Measurements from ENCODE around the gene FBXL22.
A peak's percentile ranks its signal among the peaks of the same experiment; 100 is the strongest.

Gene FBXL22

DNA sequence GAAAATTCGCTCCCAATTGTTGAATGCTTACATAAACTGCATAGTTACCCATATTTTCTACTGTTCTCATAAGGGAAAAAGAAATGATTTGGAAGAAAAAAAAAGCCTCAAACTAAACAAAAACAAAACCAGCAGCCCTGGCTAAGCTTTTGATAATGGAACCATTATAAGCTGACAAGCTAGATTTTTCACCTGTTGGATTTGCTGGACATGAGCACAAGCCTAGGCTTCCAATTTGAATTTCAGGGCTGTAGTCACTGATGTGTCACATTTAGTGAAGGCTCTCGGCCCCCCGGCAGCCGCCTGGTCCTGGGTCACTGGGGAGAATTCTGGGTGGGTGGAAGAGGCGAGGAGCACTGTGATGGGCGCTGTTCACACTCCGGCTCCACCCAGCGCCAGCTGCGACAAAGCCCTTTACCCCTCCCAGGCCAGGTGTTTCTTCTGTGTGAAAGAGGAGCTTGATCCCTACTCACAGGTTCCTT, 4.6 kb downstream of the FBXL22 start:
- peaks cover 9% of the 10 kb centered on the region for H3K36me3 ChIP-seq (ENCODE audit: control insufficient read depth, insufficient read depth, low read length)
- no peaks in the 10 kb centered on the region for H3K9me3 ChIP-seq (ENCODE audit: control insufficient read depth, low read length)
- no peak overlapping the region for H3K27ac ChIP-seq (ENCODE audit: low read depth, low read length, severe bottlenecking)
- 65 to 76% methylated on average over 3 to 4 of the region's 9 CpGs for WGBS, 2 experiments (ENCODE audit: insufficient coverage in 2 of 2)
- H3K4me3 ChIP-seq (ENCODE audit: extremely low read depth, insufficient read depth, low read length, poor library complexity, severe bottlenecking) = peak overlapping the region; percentile 54
- H3K4me1 ChIP-seq (ENCODE audit: control insufficient read depth, insufficient read depth, low read length, poor library complexity, severe bottlenecking) = peaks cover 16% of the 10 kb centered on the region

DNA sequence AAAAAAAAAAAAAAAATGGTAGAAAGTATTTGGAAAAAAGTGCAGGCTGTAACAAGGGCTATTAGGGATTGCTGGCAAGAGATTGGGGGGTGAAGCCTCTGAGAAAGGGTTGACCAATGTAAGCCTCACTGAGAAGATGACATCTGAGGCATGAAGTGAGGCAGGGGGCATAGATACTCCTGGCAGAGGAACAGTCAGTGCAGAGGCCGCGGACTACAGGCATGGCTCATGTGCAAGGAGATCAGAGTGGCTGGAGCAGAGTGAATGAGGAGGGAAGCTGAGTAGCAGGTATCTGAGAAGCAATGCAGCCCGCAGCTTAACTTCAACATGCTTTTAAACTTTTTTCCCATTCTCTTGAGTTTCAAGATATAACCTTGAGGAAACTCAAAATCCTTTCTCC, 5.4 kb downstream of the FBXL22 start:
- Histone ChIP-seq H3K9me3 (ENCODE audit: control insufficient read depth, low read length) (no peaks in the 10 kb centered on the region), H3K27ac (ENCODE audit: low read depth, low read length, severe bottlenecking) (no peak overlapping the region)
- 96 to 98% methylated on average over 3 of the region's 3 CpGs for WGBS, 2 experiments (ENCODE audit: insufficient coverage in 2 of 2)

DNA sequence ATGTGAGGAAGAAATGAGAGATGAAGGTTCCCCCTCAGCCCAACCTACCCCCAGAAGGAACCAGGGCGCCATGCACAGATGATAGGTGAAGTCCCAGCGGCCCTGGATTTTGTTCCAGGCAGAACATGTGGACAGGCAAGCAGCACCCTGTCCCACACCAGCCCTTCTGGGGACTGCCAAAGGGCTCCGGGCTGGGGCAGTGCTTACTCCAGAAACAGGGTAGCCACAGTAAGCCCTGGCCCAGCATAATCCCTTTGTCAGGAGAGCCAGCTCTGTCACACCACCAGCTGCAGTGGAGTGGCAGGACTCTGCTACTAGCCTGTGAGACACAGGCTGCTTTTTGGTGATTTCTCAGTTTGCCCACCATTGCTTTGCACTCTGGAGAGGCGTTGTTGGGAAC, 6.3 kb downstream of the FBXL22 start:
- Histone ChIP-seq H3K4me3 (ENCODE audit: extremely low read depth, insufficient read depth, low read length, poor library complexity, severe bottlenecking) (no peak overlapping the region), H3K27ac (ENCODE audit: low read depth, low read length, severe bottlenecking) (no peak overlapping the region), H3K9me3 (ENCODE audit: control insufficient read depth, low read length) (no peaks in the 10 kb centered on the region), H3K36me3 (ENCODE audit: control insufficient read depth, insufficient read depth, low read length) (peaks cover 21% of the 10 kb centered on the region), H3K4me1 (ENCODE audit: control insufficient read depth, insufficient read depth, low read length, poor library complexity, severe bottlenecking) (peaks cover 9% of the 10 kb centered on the region)
- 96 to 97% methylated on average over 3 of the region's 4 CpGs for WGBS, 2 experiments (ENCODE audit: insufficient coverage in 2 of 2)

More for the DNA sequence above, 5.4 kb downstream of the FBXL22 start:
- Histone ChIP-seq H3K4me1 (ENCODE audit: control insufficient read depth, insufficient read depth, low read length, poor library complexity, severe bottlenecking) (peaks cover 9% of the 10 kb centered on the region), H3K36me3 (ENCODE audit: control insufficient read depth, insufficient read depth, low read length) (peaks cover 12% of the 10 kb centered on the region), H3K4me3 (ENCODE audit: extremely low read depth, insufficient read depth, low read length, poor library complexity, severe bottlenecking) (no peak overlapping the region)

DNA sequence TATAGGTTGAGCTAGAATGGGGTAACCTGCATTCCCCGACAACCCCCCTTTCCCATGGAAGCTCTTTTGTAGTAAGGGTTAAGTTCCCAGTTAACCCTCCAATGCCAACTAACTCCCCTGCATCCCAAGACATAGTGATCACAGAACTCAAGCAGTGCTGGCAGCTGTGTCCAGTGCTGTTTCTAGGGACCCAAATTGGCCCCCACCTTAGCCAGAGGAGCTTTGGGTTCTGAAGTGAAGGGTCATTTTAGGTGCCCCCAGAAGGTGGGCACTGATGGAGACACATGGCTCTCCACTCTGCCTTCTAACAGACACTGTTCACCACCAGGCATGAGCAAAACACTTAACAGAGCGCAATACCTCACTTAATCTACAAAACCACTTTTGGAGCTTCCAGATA, 7.1 kb downstream of the FBXL22 start:
- Histone ChIP-seq H3K36me3 (ENCODE audit: control insufficient read depth, insufficient read depth, low read length) (peaks cover 28% of the 10 kb centered on the region), H3K27ac (ENCODE audit: low read depth, low read length, severe bottlenecking) (no peak overlapping the region), H3K9me3 (ENCODE audit: control insufficient read depth, low read length) (no peaks in the 10 kb centered on the region), H3K4me1 (ENCODE audit: control insufficient read depth, insufficient read depth, low read length, poor library complexity, severe bottlenecking) (peaks cover 9% of the 10 kb centered on the region), H3K4me3 (ENCODE audit: extremely low read depth, insufficient read depth, low read length, poor library complexity, severe bottlenecking) (no peak overlapping the region)
- WGBS, 2 experiments (ENCODE audit: insufficient coverage in 2 of 2) = no CpG with 5 or more reads among the region's 2 CpGs

DNA sequence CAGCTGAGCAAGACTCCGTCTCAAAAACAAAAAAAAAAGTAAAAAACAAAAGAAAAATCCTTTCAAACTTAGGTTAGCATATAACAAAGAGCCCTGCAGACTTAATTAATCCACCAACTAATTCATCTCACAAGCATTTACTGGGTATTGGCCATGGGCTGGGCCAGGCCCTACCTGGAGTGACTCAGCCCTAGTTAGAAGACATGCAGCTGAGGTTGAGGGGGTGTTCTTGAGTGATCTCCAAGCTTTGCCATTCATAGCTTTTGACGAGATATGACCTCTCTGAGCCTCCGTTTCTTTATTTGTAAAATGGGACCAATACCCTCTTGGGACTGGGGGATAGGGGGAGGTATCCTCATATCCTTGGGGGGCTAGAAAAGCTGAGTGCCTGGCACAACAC, 7.8 kb downstream of the FBXL22 start:
- Histone ChIP-seq H3K4me3 (ENCODE audit: extremely low read depth, insufficient read depth, low read length, poor library complexity, severe bottlenecking) (no peak overlapping the region), H3K36me3 (ENCODE audit: control insufficient read depth, insufficient read depth, low read length) (peaks cover 33% of the 10 kb centered on the region), H3K27ac (ENCODE audit: low read depth, low read length, severe bottlenecking) (no peak overlapping the region), H3K4me1 (ENCODE audit: control insufficient read depth, insufficient read depth, low read length, poor library complexity, severe bottlenecking) (peaks cover 9% of the 10 kb centered on the region), H3K9me3 (ENCODE audit: control insufficient read depth, low read length) (no peaks in the 10 kb centered on the region)
- WGBS, 2 experiments (ENCODE audit: insufficient coverage in 2 of 2) = 88% methylated on average over 3 of the region's 3 CpGs; no CpG with 5 or more reads in 1 of the 2 experiments

DNA sequence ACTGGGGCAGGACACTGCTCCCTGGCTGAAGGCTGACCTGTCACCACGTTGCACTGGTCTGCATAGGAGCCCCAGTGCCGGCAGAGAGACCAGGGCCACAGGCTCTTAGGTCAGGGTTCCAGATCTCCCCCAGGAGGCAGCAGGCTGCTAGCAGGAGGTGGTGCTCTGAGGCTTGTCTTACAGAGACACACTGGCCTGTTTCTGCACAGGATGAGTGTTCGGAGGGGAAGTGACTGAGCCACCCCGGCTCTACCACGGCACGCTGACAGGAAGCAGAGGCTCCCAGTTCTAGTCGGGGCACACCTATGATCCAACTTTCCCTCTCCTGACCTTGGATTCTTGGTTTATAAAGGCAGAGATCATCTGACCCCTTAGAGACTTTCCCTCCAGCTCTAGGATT, 8.6 kb downstream of the FBXL22 start:
- no peaks in the 10 kb centered on the region for H3K9me3 ChIP-seq (ENCODE audit: control insufficient read depth, low read length)
- H3K36me3 ChIP-seq (ENCODE audit: control insufficient read depth, insufficient read depth, low read length) = peaks cover 33% of the 10 kb centered on the region
- no peak overlapping the region for H3K4me3 ChIP-seq (ENCODE audit: extremely low read depth, insufficient read depth, low read length, poor library complexity, severe bottlenecking)
- 94% methylated on average over 3 to 5 of the region's 7 CpGs for WGBS, 2 experiments (ENCODE audit: insufficient coverage in 2 of 2)
- H3K4me1 ChIP-seq (ENCODE audit: control insufficient read depth, insufficient read depth, low read length, poor library complexity, severe bottlenecking) = peaks cover 10% of the 10 kb centered on the region
- no peak overlapping the region for H3K27ac ChIP-seq (ENCODE audit: low read depth, low read length, severe bottlenecking)

- Histone ChIP-seq H3K9me3 (ENCODE audit: control insufficient read depth, low read length) (no peaks in the 10 kb centered on the region), H3K27ac (ENCODE audit: low read depth, low read length, severe bottlenecking) (no peak overlapping the region), H3K4me1 (ENCODE audit: control insufficient read depth, insufficient read depth, low read length, poor library complexity, severe bottlenecking) (peaks cover 13% of the 10 kb centered on the region), H3K4me3 (ENCODE audit: extremely low read depth, insufficient read depth, low read length, poor library complexity, severe bottlenecking) (no peak overlapping the region), H3K36me3 (ENCODE audit: control insufficient read depth, insufficient read depth, low read length) (peaks cover 33% of the 10 kb centered on the region)
- WGBS, 2 experiments (ENCODE audit: insufficient coverage in 2 of 2) = 43 to 75% methylated on average over 1 to 2 of the region's 2 CpGs
These were observed 9.1 kb downstream of the FBXL22 start for GRCh38 chr15:63606308-63606707.

GRCh38 chr15:63608989-63609388, 11.8 kb downstream of the FBXL22 start:
- 93 to 95% methylated on average over 12 to 15 of the region's 15 CpGs for WGBS, 2 experiments (ENCODE audit: insufficient coverage in 2 of 2)
- Histone ChIP-seq H3K4me3 (ENCODE audit: extremely low read depth, insufficient read depth, low read length, poor library complexity, severe bottlenecking) (no peak overlapping the region), H3K9me3 (ENCODE audit: control insufficient read depth, low read length) (no peaks in the 10 kb centered on the region), H3K27ac (ENCODE audit: low read depth, low read length, severe bottlenecking) (no peak overlapping the region), H3K36me3 (ENCODE audit: control insufficient read depth, insufficient read depth, low read length) (peaks cover 56% of the 10 kb centered on the region), H3K4me1 (ENCODE audit: control insufficient read depth, insufficient read depth, low read length, poor library complexity, severe bottlenecking) (peaks cover 8% of the 10 kb centered on the region)

DNA sequence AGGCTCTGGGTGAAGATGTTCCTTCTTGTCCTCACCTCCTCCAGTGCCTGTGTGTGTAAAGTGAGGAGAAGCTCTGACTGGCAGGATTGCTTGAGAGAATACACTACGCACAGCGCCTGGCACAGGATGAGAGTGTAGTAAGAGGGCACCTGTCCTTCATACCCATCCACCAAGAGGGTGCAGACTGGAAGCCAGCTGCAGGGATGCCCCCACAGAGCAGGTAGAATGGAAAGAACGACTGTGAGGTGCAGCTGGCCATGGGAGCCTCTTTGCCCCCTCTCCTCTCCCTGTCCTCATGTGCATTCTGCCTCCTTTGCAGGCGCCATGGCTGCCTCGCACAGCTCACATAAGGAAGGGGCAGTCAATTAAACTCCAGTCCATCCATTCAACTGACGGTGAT, 12.3 kb downstream of the FBXL22 start:
- no peak overlapping the region for H3K27ac ChIP-seq (ENCODE audit: low read depth, low read length, severe bottlenecking)
- H3K4me1 ChIP-seq (ENCODE audit: control insufficient read depth, insufficient read depth, low read length, poor library complexity, severe bottlenecking) = peaks cover 8% of the 10 kb centered on the region
- H3K9me3 ChIP-seq (ENCODE audit: control insufficient read depth, low read length) = no peaks in the 10 kb centered on the region
- peaks cover 59% of the 10 kb centered on the region for H3K36me3 ChIP-seq (ENCODE audit: control insufficient read depth, insufficient read depth, low read length)
- H3K4me3 ChIP-seq (ENCODE audit: extremely low read depth, insufficient read depth, low read length, poor library complexity, severe bottlenecking) = no peak overlapping the region
- WGBS, 2 experiments (ENCODE audit: insufficient coverage in 2 of 2) = 83 to 94% methylated on average over 3 of the region's 6 CpGs

GRCh38 chr15:63610209-63610841, 13.1 kb downstream of the FBXL22 start:
- peaks cover 8% of the 10 kb centered on the region for H3K4me1 ChIP-seq (ENCODE audit: control insufficient read depth, insufficient read depth, low read length, poor library complexity, severe bottlenecking)
- H3K9me3 ChIP-seq (ENCODE audit: control insufficient read depth, low read length) = no peaks in the 10 kb centered on the region
- peaks cover 65% of the 10 kb centered on the region for H3K36me3 ChIP-seq (ENCODE audit: control insufficient read depth, insufficient read depth, low read length)
- 26 to 40% methylated on average over 4 to 6 of the region's 6 CpGs for WGBS, 2 experiments (ENCODE audit: insufficient coverage in 2 of 2)
- H3K27ac ChIP-seq (ENCODE audit: low read depth, low read length, severe bottlenecking) = peak overlapping the region; percentile 80
- H3K4me3 ChIP-seq (ENCODE audit: extremely low read depth, insufficient read depth, low read length, poor library complexity, severe bottlenecking) = no peak overlapping the region

- Histone ChIP-seq H3K36me3 (ENCODE audit: control insufficient read depth, insufficient read depth, low read length) (peaks cover 69% of the 10 kb centered on the region), H3K4me1 (ENCODE audit: control insufficient read depth, insufficient read depth, low read length, poor library complexity, severe bottlenecking) (peaks cover 12% of the 10 kb centered on the region), H3K4me3 (ENCODE audit: extremely low read depth, insufficient read depth, low read length, poor library complexity, severe bottlenecking) (no peak overlapping the region), H3K9me3 (ENCODE audit: control insufficient read depth, low read length) (no peaks in the 10 kb centered on the region), H3K27ac (ENCODE audit: low read depth, low read length, severe bottlenecking) (peak overlapping the region; percentile 80)
- WGBS, 2 experiments (ENCODE audit: insufficient coverage in 2 of 2) = 95 to 100% methylated on average over 3 of the region's 3 CpGs
These were observed 14.0 kb downstream of the FBXL22 start for GRCh38 chr15:63611177-63611576.
